ENCODE measurements around the gene SULT1A1. TPM values are rescaled to one million over a fixed set of nuclear protein-coding genes. Genes with fewer than 3 reads are reported as not detected.
"Not testable (repeated sequence)": the region's sequence is repeated elsewhere in the genome, so short reads cannot be mapped to it uniquely, and the experiment has no call there.

Gene SULT1A1
- total RNA-seq, 1 donor from 2014 or later, result 23.2 TPM

DNA sequence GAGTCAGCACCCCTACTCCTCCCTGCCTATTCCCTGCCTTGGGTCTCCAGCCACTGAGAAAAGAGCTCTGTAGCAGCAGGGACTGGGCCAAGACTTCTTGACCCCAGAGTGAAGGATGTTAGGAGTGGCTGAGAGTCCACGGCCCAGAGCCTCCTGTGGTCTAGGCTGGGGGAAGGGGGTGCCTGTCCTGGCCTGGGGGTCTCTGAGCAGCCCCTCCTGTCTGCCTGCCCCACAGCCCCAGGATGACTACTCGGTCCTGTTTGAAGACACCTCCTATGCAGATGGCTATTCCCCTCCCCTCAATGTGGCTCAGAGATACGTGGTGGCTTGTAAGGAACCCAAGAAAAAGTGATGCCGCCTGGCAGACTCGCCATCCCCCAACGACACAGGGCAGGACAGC lies 18.5 kb downstream of the SULT1A1 start:
- no peak for DNase-seq (ENCODE audit: low spot score)

- DNase-seq (ENCODE audit: low spot score), result no peak
Measured at GRCh38 chr16:28590384-28591340, 19.2 kb downstream of the SULT1A1 start.

DNA sequence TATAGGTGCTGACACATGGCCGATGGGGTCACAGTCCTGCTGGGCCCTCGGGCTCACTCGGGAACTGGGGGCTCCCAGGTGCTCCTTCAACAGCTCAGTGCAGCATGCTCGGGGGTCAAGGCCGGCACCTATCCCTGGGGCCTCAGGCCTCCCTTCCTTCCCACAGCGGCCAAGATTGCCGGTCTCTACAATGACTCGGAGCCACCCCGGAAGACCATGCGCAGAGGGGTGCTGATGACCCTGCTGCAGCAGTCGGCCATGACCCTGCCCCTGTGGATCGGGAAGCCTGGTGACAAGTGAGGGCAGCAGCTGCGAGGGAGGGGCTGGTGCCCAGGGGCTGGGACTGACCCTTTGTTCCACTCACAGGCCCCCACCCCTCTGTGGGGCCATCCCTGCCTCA lies 19.9 kb downstream of the SULT1A1 start:
- no peak for DNase-seq (ENCODE audit: low spot score)

DNA sequence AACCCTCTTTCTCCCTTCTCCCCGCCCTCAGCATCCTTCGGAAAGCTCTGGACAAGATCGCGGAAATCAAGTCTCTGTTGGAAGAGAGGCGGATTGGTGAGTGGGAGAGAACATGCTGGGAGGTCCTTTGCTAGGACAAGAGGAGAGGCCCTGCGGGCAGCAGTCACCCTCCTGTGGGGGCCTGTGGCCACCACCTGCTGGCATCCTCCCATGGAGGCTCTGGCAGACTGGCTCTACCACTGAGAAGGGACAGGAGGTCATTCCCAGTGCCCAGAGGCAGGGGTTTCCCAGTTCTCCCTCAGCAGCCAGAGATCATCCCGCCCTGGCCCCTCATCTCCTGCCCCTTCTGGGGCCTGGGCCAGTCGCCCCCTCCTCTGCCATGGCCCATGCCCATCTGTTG lies 20.8 kb downstream of the SULT1A1 start:
- no peak for DNase-seq (ENCODE audit: low spot score)

DNA sequence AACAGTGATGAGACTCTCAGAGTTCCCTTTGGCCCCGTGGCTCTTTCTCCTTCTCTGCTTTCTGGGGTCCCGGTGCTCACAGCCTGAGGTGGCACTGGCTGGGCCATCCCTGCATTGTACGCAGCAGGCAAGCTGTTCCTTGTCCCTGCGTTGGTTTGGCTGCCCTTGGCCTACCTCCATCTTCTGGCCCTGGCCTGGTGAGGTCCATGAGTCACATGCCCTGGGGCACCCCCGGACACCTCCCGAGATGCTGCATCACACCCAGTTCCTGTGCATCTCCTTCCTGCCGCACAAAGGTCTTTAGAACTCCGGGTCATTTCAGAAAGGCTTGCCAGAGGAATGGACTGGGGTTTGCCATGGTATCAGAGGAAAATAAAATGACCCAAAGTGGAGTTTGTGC lies 22.5 kb downstream of the SULT1A1 start:
- no peak for DNase-seq (ENCODE audit: low spot score)

GRCh38 chr16:28586466-28586865 lies 23.4 kb downstream of the SULT1A1 start:
- no peak for DNase-seq (ENCODE audit: low spot score)

DNA sequence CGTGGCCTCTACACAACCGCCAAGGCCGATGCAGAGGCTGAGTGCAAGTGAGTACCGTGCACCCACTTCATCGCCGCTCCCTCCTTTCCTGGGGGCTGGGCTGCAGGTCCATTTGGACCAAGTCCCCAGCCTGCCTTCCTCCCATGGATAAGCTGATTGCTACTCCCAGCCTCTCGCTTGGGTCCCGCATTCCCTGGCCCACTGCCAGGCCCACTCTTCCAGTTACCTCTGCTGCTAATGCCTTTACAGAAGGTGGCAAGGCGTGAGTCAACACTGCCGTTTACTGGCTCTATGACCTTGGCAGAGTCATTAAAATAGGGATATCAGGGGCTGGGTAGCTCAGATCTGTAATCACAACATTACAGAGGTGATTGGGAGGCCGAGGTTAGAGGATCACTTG lies 24.2 kb downstream of the SULT1A1 start:
- no peak for DNase-seq (ENCODE audit: low spot score)

DNA sequence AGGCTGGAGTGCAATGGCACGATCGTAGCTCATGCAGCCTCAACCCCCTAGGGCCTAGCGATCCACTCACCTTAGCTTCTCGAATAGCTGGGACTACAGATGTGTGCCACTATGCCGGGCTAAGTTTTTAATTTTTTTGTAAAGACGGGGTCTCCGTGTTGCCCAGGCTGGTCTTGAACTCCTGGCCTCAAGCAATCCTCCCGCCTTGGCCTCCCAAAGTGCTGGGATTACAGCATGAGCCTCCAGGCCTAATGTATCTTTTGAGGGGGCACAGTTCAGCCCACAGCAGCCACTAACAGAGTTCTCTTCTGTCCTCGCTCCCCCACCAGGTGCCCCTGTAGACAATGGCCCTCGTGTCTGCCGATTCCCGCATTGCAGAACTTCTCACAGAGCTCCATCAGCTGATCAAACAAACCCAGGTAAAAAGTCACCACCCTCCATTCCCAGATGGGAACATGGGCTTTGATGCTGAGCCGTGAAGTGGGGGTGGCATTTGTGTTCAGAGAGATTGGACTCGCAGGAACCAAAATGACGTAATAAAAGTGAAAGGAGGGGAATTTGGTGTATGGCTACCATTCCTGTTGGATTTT lies 29.0 kb downstream of the SULT1A1 start:
- no peak for DNase-seq (ENCODE audit: low spot score)

GRCh38 chr16:28575446-28576109 lies 34.3 kb downstream of the SULT1A1 start:
- no peak for DNase-seq (ENCODE audit: low spot score)

- no peak for DNase-seq (ENCODE audit: low spot score)
Measured at GRCh38 chr16:28574925-28575324, 34.9 kb downstream of the SULT1A1 start.

GRCh38 chr16:28573738-28574718 lies 35.8 kb downstream of the SULT1A1 start:
- no peak for DNase-seq (ENCODE audit: low spot score)

- DNase-seq (ENCODE audit: low spot score), result no peak
Measured at GRCh38 chr16:28572696-28573510, 36.9 kb downstream of the SULT1A1 start.

- DNase-seq (ENCODE audit: low spot score), result no peak
Measured at GRCh38 chr16:28569968-28570752, 39.7 kb downstream of the SULT1A1 start.

DNA sequence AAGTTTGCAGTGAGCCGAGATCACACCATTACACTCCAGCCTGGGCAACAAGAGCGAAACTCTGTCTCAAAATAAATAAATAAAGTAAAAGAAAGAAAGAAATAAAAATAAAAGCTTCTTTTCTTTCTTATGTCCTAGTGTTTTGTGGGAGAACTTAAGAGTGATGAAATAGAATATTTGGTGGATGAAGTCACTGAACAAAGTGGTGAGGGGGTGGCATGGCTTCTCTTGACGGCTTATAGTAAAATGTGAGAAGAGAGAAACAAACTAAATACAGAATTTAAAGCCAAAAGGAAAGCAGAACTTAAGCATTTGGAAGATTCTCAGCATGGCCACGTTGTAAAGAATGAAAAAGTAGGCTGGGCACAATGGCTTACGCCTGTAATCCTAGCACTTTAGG lies 40.8 kb downstream of the SULT1A1 start:
- no peak for DNase-seq (ENCODE audit: low spot score)

- no peak for DNase-seq (ENCODE audit: low spot score)
Measured at GRCh38 chr16:28567292-28567691, 42.6 kb downstream of the SULT1A1 start.

GRCh38 chr16:28566233-28566925 lies 43.5 kb downstream of the SULT1A1 start:
- not testable (repeated sequence) for DNase-seq (ENCODE audit: low spot score)

DNA sequence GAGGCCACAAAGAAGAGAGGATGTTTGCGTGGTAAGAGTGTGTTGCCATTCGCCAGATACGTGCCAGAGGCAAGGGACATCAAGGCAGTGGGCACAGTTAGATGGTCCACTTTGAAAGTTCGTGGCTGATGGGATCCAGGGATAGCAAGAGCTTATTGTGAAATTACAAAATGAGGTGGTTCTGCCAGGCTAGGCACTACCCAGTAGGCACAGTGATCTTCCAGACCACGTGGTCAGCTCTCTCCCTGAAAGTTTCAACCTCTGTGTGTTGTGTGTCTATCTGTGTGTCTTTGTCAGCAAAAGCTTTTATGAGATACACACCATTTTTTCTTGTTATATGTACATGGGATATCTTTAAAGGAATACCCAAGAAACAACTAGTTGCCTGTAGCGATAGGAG lies 46.6 kb downstream of the SULT1A1 start:
- no peak for DNase-seq (ENCODE audit: low spot score)

DNA sequence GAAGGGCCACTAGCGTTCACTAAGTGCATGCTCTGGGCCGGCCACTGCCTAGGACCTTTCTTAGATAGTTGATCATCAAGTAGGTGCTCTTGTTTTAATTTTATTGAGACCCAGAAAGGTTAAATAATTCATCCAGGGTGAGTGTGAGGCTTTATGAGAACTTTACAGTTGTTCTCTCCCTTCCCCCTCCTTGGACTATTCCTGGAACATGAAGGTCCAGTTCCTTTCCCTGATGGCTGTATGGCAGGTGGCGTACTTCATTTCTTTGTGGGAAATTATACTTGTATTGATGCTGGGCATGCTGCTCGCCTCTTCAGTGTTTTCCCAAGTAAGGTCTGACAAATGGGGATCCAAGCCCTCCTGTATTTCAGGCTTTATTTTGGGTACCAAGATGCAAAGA lies 47.6 kb downstream of the SULT1A1 start:
- DNase-seq (ENCODE audit: low spot score), result no peak

- no peak for DNase-seq (ENCODE audit: low spot score)
Measured at GRCh38 chr16:28561557-28562187, 48.2 kb downstream of the SULT1A1 start.

Data from mucosa of gallbladder (tissue), 1 donor.